OCI-LY7 (cell line): ENCODE data around the gene DPP10. TPM values are rescaled to one million over a fixed set of nuclear protein-coding genes. Genes with fewer than 3 reads are reported as not detected.

Experiments
- BruUV-seq: library from RNA; stranded (reverse); fragments of 400-500 nt; replicated peaks from 2 replicates; lab custom pipeline; 2021; lab: Mats Ljungman, UMichigan
- CTCF ChIA-PET: fragments of 300-600 bp; sonication (Branson Sonifier 250); formaldehyde crosslinking; loops from one replicate; lab custom pipeline; 2022; ENCODE audit warnings: antibody characterized with exemption; ENCODE audit not compliant: unreplicated experiment; lab: Charles Lee
- POLR2A ChIA-PET: fragments of 300-600 bp; sonication (Branson Sonifier 250); formaldehyde crosslinking; loops from one replicate; lab custom pipeline; 2022; ENCODE audit warnings: antibody characterized with exemption; lab: Charles Lee
- DNase-seq: peaks from one replicate; pipeline ENCODE4 v3.0.0-alpha.2; 2015; ENCODE audit warnings: low spot score
- H2AFZ ChIP-seq: fragments of 200-600 bp; sonication (generic), shearing (Covaris generic); 2 replicates; pipeline ENCODE4 v1.6.1; 2014; ENCODE audit warnings: mild to moderate bottlenecking, antibody characterized with exemption, low read length, moderate library complexity
- H3K27ac ChIP-seq: fragments of 200-600 bp; sonication (generic); 2 replicates; pipeline ENCODE4 v1.5.1; 2014; ENCODE audit warnings: mixed run types, low read depth, mild to moderate bottlenecking, moderate library complexity, low read length, inconsistent platforms; ENCODE audit not compliant: poor library complexity, severe bottlenecking
- H3K36me3 ChIP-seq: fragments of 200-600 bp; sonication (generic); 2 replicates; pipeline ENCODE4 v1.6.1; 2014; ENCODE audit warnings: mild to moderate bottlenecking, antibody characterized with exemption, low read length, moderate library complexity, mixed read lengths; ENCODE audit not compliant: insufficient read depth
- H3K4me1 ChIP-seq: fragments of 200-600 bp; sonication (generic); 2 replicates; pipeline ENCODE4 v1.5.1; 2014; ENCODE audit warnings: mild to moderate bottlenecking, low read length; ENCODE audit not compliant: insufficient read depth, poor library complexity, severe bottlenecking
- H3K4me2 ChIP-seq: fragments of 200-600 bp; sonication (generic); 2 replicates; pipeline ENCODE4 v1.6.1; 2014; ENCODE audit warnings: mild to moderate bottlenecking, low read length
- H3K4me3 ChIP-seq: fragments of 200-600 bp; sonication (generic); 2 replicates; pipeline ENCODE4 v1.5.1; 2014; ENCODE audit warnings: mild to moderate bottlenecking, low read depth, low read length; ENCODE audit not compliant: poor library complexity, severe bottlenecking
- H3K79me2 ChIP-seq: fragments of 200-600 bp; sonication (generic); 2 replicates; pipeline ENCODE4 v1.6.1; 2016; ENCODE audit warnings: low read depth, mild to moderate bottlenecking, low read length, moderate library complexity, mixed read lengths; ENCODE audit not compliant: insufficient read depth
- H3K9me2 ChIP-seq: fragments of 200-600 bp; sonication (generic); 2 replicates; pipeline ENCODE4 v1.6.1; 2016; ENCODE audit warnings: mild to moderate bottlenecking, low read length, mixed read lengths; ENCODE audit not compliant: insufficient read depth
- H3K9me3 ChIP-seq: fragments of 200-600 bp; sonication (generic); 2 replicates; pipeline ENCODE4 v1.6.1; 2014; ENCODE audit warnings: mild to moderate bottlenecking, mixed run types, low read length, mixed read lengths
- H4K20me1 ChIP-seq: fragments of 200-600 bp; sonication (generic); 2 replicates; pipeline ENCODE4 v1.6.1; 2014; ENCODE audit warnings: mild to moderate bottlenecking, antibody characterized with exemption, low read length, moderate library complexity, mixed read lengths; ENCODE audit not compliant: insufficient read depth
- EZH2phosphoT487 ChIP-seq: fragments of 200-600 bp; sonication (generic); IDR thresholded peaks from 2 replicates; pipeline ENCODE4 v1.6.1; 2018; ENCODE audit warnings: low read depth, borderline replicate concordance, mild to moderate bottlenecking, mixed run types, antibody characterized with exemption, low read length, moderate library complexity, mixed read lengths
- intact Hi-C: fragments of 100-400 bp; cut with micrococcal nuclease; formaldehyde crosslinking; loops from one replicate; pipeline ENCODE4 v1.10.0; 2022; ENCODE audit not compliant: unreplicated experiment
- total RNA-seq, 2 experiments: library from RNA; depleted of rRNA in 1 of 2; stranded (reverse); fragments of >200 nt in 1 of 2; shearing (Covaris generic) in 1 of 2; gene quantifications; 2 replicates each; pipeline ENCODE4 v1.2.3, GENCODE V29; 2014 to 2022
- TF ChIP-seq, protein P1 (sequence below): fragments of 200-600 bp; sonication (generic); conservative IDR thresholded peaks from 2 replicates; pipeline ENCODE4 v1.5.1; 2014; ENCODE audit warnings: mild to moderate bottlenecking, antibody characterized with exemption, low read length, moderate library complexity, mixed read lengths

Gene DPP10
- total RNA-seq, 2 experiments from 2014 or later = not detected

DNA sequence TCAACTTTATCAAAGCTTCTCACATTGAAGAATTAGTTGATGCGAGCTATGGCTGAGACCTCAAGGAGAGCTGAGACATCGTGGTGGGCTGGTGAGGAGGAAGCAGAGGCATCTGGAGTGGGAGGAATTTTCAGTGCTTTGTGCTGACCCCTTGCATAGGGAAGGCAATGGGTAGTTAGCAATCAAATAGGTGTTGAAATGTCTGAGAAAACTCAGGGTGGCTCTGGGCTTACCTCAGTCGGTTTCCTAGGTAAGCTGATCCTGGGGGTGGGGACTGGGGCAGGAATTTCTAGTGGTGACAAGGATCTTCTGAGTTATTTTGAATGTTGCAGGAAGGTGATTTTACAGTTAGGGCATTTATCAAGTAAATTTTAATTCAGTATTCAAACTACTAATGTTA is 20.7 kb upstream of the DPP10 start:
- ChIA-PET POLR2A (no interaction called here), CTCF (no interaction called here)
- Histone ChIP-seq H3K4me1 (no peaks in the 10 kb centered on the region), H2AFZ (no peak overlapping the region), H3K9me3 (no peaks in the 10 kb centered on the region), H3K9me2 (no peaks in the 10 kb centered on the region), H3K4me3 (no peak overlapping the region), H3K36me3 (no peaks in the 10 kb centered on the region), H4K20me1 (peaks cover 3% of the 10 kb centered on the region; the same call in 1 of the 2 replicates), H3K79me2 (no peaks in the 10 kb centered on the region), H3K27ac (no peak overlapping the region), H3K4me2 (no peak overlapping the region)
- intact Hi-C loops = no loop called here
- TF ChIP-seq, protein P1, sequence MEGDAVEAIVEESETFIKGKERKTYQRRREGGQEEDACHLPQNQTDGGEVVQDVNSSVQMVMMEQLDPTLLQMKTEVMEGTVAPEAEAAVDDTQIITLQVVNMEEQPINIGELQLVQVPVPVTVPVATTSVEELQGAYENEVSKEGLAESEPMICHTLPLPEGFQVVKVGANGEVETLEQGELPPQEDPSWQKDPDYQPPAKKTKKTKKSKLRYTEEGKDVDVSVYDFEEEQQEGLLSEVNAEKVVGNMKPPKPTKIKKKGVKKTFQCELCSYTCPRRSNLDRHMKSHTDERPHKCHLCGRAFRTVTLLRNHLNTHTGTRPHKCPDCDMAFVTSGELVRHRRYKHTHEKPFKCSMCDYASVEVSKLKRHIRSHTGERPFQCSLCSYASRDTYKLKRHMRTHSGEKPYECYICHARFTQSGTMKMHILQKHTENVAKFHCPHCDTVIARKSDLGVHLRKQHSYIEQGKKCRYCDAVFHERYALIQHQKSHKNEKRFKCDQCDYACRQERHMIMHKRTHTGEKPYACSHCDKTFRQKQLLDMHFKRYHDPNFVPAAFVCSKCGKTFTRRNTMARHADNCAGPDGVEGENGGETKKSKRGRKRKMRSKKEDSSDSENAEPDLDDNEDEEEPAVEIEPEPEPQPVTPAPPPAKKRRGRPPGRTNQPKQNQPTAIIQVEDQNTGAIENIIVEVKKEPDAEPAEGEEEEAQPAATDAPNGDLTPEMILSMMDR = no peak
- no peak for TF ChIP-seq EZH2phosphoT487
- no TSS peak for BruUV-seq
- no peak for DNase-seq

DNA sequence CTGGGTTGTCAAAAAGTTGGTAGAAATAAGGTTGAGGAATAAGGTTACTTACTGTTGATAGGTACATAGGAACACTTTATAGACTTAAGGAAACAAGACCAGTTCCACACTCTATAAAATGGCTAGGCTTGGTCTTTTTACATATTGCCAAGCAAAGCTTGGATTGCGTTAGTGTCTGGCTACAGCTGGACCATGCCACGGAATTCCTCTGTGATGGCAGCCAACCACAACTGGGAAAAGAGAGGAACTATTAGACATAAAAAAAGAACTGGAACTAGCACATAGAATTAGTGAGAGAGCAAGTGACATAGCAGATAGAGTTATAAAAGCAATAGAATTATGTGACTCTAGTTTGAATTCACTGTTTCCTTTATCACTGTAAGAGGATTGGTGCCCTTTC is 17.7 kb upstream of the DPP10 start:
- H3K4me2 ChIP-seq = no peak overlapping the region
- ChIA-PET POLR2A (no interaction called here), CTCF (no interaction called here)
- H4K20me1 ChIP-seq = peaks cover 3% of the 10 kb centered on the region; the same call in 1 of the 2 replicates
- intact Hi-C loops = no loop called here
- BruUV-seq = no TSS peak
- H3K4me1 ChIP-seq = no peaks in the 10 kb centered on the region
- no peaks in the 10 kb centered on the region for H3K36me3 ChIP-seq
- TF ChIP-seq, protein P1 = no peak
- TF ChIP-seq EZH2phosphoT487 = no peak
- no peak for DNase-seq
- H3K79me2 ChIP-seq = no peaks in the 10 kb centered on the region
- H3K9me3 ChIP-seq = no peaks in the 10 kb centered on the region
- H2AFZ ChIP-seq = no peak overlapping the region
- no peaks in the 10 kb centered on the region for H3K9me2 ChIP-seq
- H3K4me3 ChIP-seq = no peak overlapping the region
- H3K27ac ChIP-seq = no peak overlapping the region

DNA sequence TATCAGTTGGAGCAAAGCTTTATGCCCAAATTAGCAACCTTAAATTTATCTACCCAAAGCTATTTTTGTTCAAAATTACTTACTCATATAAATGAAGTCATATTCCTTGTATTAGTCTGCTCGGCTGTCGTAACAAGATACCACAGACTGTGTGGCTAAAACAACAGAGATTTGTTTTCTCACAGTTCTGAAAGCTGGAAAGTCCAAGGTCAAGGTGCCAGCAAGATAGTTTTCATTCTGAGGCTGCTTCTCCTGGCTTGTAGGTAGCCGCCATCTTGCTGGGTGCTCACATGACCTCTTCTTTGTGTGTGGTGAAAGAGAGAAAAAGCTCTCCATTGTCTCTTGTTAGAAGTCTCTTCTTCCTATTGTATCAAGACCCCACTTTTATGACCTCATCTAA is 15.7 kb upstream of the DPP10 start:
- Histone ChIP-seq H3K4me1 (no peaks in the 10 kb centered on the region), H3K9me3 (no peaks in the 10 kb centered on the region), H3K27ac (no peak overlapping the region), H4K20me1 (no peaks in the 10 kb centered on the region), H3K36me3 (no peaks in the 10 kb centered on the region), H3K4me3 (no peak overlapping the region), H2AFZ (no peak overlapping the region), H3K9me2 (no peaks in the 10 kb centered on the region), H3K4me2 (no peak overlapping the region), H3K79me2 (no peaks in the 10 kb centered on the region)
- ChIA-PET CTCF (no interaction called here), POLR2A (no interaction called here)
- no peak for TF ChIP-seq EZH2phosphoT487
- TF ChIP-seq, protein P1 = no peak
- no peak for DNase-seq
- no TSS peak for BruUV-seq
- intact Hi-C loops = no loop called here
